ENCODE results near the gene GPC6. TPM values are rescaled to one million over a fixed set of nuclear protein-coding genes. Genes with fewer than 3 reads are reported as not detected.

Gene GPC6
- total RNA-seq, 1 donor from 2014 or later = not detected

- intact Hi-C loops (cut with micrococcal nuclease) = no loop called here
- Mint-ChIP-seq H3K4me3 (no peak overlapping the region), H3K36me3 (ENCODE audit: low read depth) (no peaks in the 10 kb centered on the region), H3K9me3 (no peaks in the 10 kb centered on the region), H3K27ac (no peak overlapping the region), H3K27me3 (ENCODE audit: insufficient read depth) (no peaks in the 10 kb centered on the region), H3K4me1 (ENCODE audit: low read depth) (no peaks in the 10 kb centered on the region)
- no peak for DNase-seq (ENCODE audit: low spot score)
Measured at GRCh38 chr13:93670866-93671265, 444.3 kb downstream of the GPC6 start.

GRCh38 chr13:93672996-93673395, 446.4 kb downstream of the GPC6 start:
- H3K4me3 Mint-ChIP-seq = no peak overlapping the region
- H3K4me1 Mint-ChIP-seq (ENCODE audit: low read depth) = no peaks in the 10 kb centered on the region
- no peaks in the 10 kb centered on the region for H3K9me3 Mint-ChIP-seq
- DNase-seq (ENCODE audit: low spot score) = no peak
- no peaks in the 10 kb centered on the region for H3K36me3 Mint-ChIP-seq (ENCODE audit: low read depth)
- no peak overlapping the region for H3K27ac Mint-ChIP-seq
- no peaks in the 10 kb centered on the region for H3K27me3 Mint-ChIP-seq (ENCODE audit: insufficient read depth)
- intact Hi-C loops (cut with micrococcal nuclease) = no loop called here

- no peak overlapping the region for H3K27ac Mint-ChIP-seq
- no peaks in the 10 kb centered on the region for H3K36me3 Mint-ChIP-seq (ENCODE audit: low read depth)
- no peak for DNase-seq (ENCODE audit: low spot score)
- intact Hi-C loops (cut with micrococcal nuclease) = no loop called here
- no peaks in the 10 kb centered on the region for H3K4me1 Mint-ChIP-seq (ENCODE audit: low read depth)
- H3K9me3 Mint-ChIP-seq = no peaks in the 10 kb centered on the region
- H3K4me3 Mint-ChIP-seq = no peak overlapping the region
- no peaks in the 10 kb centered on the region for H3K27me3 Mint-ChIP-seq (ENCODE audit: insufficient read depth)
Measured at GRCh38 chr13:93673885-93674284, 447.3 kb downstream of the GPC6 start.

- Mint-ChIP-seq H3K9me3 (no peaks in the 10 kb centered on the region), H3K27me3 (ENCODE audit: insufficient read depth) (no peaks in the 10 kb centered on the region), H3K27ac (no peak overlapping the region), H3K4me3 (no peak overlapping the region), H3K36me3 (ENCODE audit: low read depth) (no peaks in the 10 kb centered on the region), H3K4me1 (ENCODE audit: low read depth) (no peaks in the 10 kb centered on the region)
- intact Hi-C loops (cut with micrococcal nuclease) = no loop called here
- no peak for DNase-seq (ENCODE audit: low spot score)
Measured at GRCh38 chr13:93674337-93674755, 447.7 kb downstream of the GPC6 start.

GRCh38 chr13:93680329-93680728, 453.7 kb downstream of the GPC6 start:
- H3K4me1 Mint-ChIP-seq (ENCODE audit: low read depth) = no peaks in the 10 kb centered on the region
- H3K9me3 Mint-ChIP-seq = no peaks in the 10 kb centered on the region
- no peak overlapping the region for H3K4me3 Mint-ChIP-seq
- H3K27me3 Mint-ChIP-seq (ENCODE audit: insufficient read depth) = no peaks in the 10 kb centered on the region
- no peak overlapping the region for H3K27ac Mint-ChIP-seq
- intact Hi-C loops (cut with micrococcal nuclease) = no loop called here
- DNase-seq (ENCODE audit: low spot score) = no peak
- H3K36me3 Mint-ChIP-seq (ENCODE audit: low read depth) = no peaks in the 10 kb centered on the region

- Mint-ChIP-seq H3K9me3 (no peaks in the 10 kb centered on the region), H3K36me3 (ENCODE audit: low read depth) (no peaks in the 10 kb centered on the region)
- no peak for DNase-seq (ENCODE audit: low spot score)
Measured at GRCh38 chr13:93685900-93686299, 459.3 kb downstream of the GPC6 start.

GRCh38 chr13:93686399-93686798, 459.8 kb downstream of the GPC6 start:
- H3K27me3 Mint-ChIP-seq (ENCODE audit: insufficient read depth) = no peaks in the 10 kb centered on the region
- intact Hi-C loops (cut with micrococcal nuclease) = no loop called here
- H3K27ac Mint-ChIP-seq = no peak overlapping the region
- H3K9me3 Mint-ChIP-seq = no peaks in the 10 kb centered on the region
- H3K4me3 Mint-ChIP-seq = no peak overlapping the region
- H3K36me3 Mint-ChIP-seq (ENCODE audit: low read depth) = no peaks in the 10 kb centered on the region
- DNase-seq (ENCODE audit: low spot score) = no peak
- no peaks in the 10 kb centered on the region for H3K4me1 Mint-ChIP-seq (ENCODE audit: low read depth)

More at GRCh38 chr13:93685900-93686299, 459.3 kb downstream of the GPC6 start:
- Mint-ChIP-seq H3K27ac (no peak overlapping the region), H3K4me1 (ENCODE audit: low read depth) (no peaks in the 10 kb centered on the region), H3K27me3 (ENCODE audit: insufficient read depth) (no peaks in the 10 kb centered on the region), H3K4me3 (no peak overlapping the region)
- intact Hi-C loops (cut with micrococcal nuclease) = no loop called here

GRCh38 chr13:93687261-93687660, 460.7 kb downstream of the GPC6 start:
- no peak overlapping the region for H3K27ac Mint-ChIP-seq
- H3K4me3 Mint-ChIP-seq = no peak overlapping the region
- no peaks in the 10 kb centered on the region for H3K9me3 Mint-ChIP-seq
- no peak for DNase-seq (ENCODE audit: low spot score)
- no peaks in the 10 kb centered on the region for H3K36me3 Mint-ChIP-seq (ENCODE audit: low read depth)
- H3K4me1 Mint-ChIP-seq (ENCODE audit: low read depth) = no peaks in the 10 kb centered on the region
- H3K27me3 Mint-ChIP-seq (ENCODE audit: insufficient read depth) = no peaks in the 10 kb centered on the region
- intact Hi-C loops (cut with micrococcal nuclease) = no loop called here

- Mint-ChIP-seq H3K4me3 (no peak overlapping the region), H3K9me3 (no peaks in the 10 kb centered on the region), H3K36me3 (ENCODE audit: low read depth) (no peaks in the 10 kb centered on the region), H3K4me1 (ENCODE audit: low read depth) (no peaks in the 10 kb centered on the region), H3K27ac (no peak overlapping the region), H3K27me3 (ENCODE audit: insufficient read depth) (no peaks in the 10 kb centered on the region)
- intact Hi-C loops (cut with micrococcal nuclease) = no loop called here
- no peak for DNase-seq (ENCODE audit: low spot score)
Measured at GRCh38 chr13:93689333-93689732, 462.7 kb downstream of the GPC6 start.

- Mint-ChIP-seq H3K27me3 (ENCODE audit: insufficient read depth) (no peaks in the 10 kb centered on the region), H3K27ac (no peak overlapping the region), H3K36me3 (ENCODE audit: low read depth) (no peaks in the 10 kb centered on the region), H3K9me3 (no peaks in the 10 kb centered on the region), H3K4me1 (ENCODE audit: low read depth) (no peaks in the 10 kb centered on the region), H3K4me3 (no peak overlapping the region)
- DNase-seq (ENCODE audit: low spot score) = no peak
- intact Hi-C loops (cut with micrococcal nuclease) = no loop called here
Measured at GRCh38 chr13:93690139-93690538, 463.5 kb downstream of the GPC6 start.

- intact Hi-C loops (cut with micrococcal nuclease) = no loop called here
- no peak overlapping the region for H3K27ac Mint-ChIP-seq
- no peak for DNase-seq (ENCODE audit: low spot score)
- H3K4me1 Mint-ChIP-seq (ENCODE audit: low read depth) = no peaks in the 10 kb centered on the region
- H3K27me3 Mint-ChIP-seq (ENCODE audit: insufficient read depth) = no peaks in the 10 kb centered on the region
- H3K36me3 Mint-ChIP-seq (ENCODE audit: low read depth) = no peaks in the 10 kb centered on the region
- no peak overlapping the region for H3K4me3 Mint-ChIP-seq
- H3K9me3 Mint-ChIP-seq = no peaks in the 10 kb centered on the region
Measured at GRCh38 chr13:93698016-93698613, 471.5 kb downstream of the GPC6 start.

- H3K36me3 Mint-ChIP-seq (ENCODE audit: low read depth) = no peaks in the 10 kb centered on the region
- no peaks in the 10 kb centered on the region for H3K27me3 Mint-ChIP-seq (ENCODE audit: insufficient read depth)
- intact Hi-C loops (cut with micrococcal nuclease) = no loop called here
- H3K9me3 Mint-ChIP-seq = no peaks in the 10 kb centered on the region
- no peak for DNase-seq (ENCODE audit: low spot score)
- no peak overlapping the region for H3K4me3 Mint-ChIP-seq
- H3K27ac Mint-ChIP-seq = no peak overlapping the region
- H3K4me1 Mint-ChIP-seq (ENCODE audit: low read depth) = no peaks in the 10 kb centered on the region
Measured at GRCh38 chr13:93700115-93700514, 473.5 kb downstream of the GPC6 start.

- no peaks in the 10 kb centered on the region for H3K27me3 Mint-ChIP-seq (ENCODE audit: insufficient read depth)
- DNase-seq (ENCODE audit: low spot score) = no peak
- no peak overlapping the region for H3K4me3 Mint-ChIP-seq
- H3K36me3 Mint-ChIP-seq (ENCODE audit: low read depth) = no peaks in the 10 kb centered on the region
- intact Hi-C loops (cut with micrococcal nuclease) = no loop called here
- no peaks in the 10 kb centered on the region for H3K9me3 Mint-ChIP-seq
- H3K27ac Mint-ChIP-seq = no peak overlapping the region
- no peaks in the 10 kb centered on the region for H3K4me1 Mint-ChIP-seq (ENCODE audit: low read depth)
Measured at GRCh38 chr13:93708308-93709075, 481.9 kb downstream of the GPC6 start.
